ENCODE data around the gene ADCY1.

Gene ADCY1

GRCh38 chr7:45682836-45683555 is 108.8 kb downstream of the ADCY1 start:
- no peak overlapping the region for H3K4me3 ChIP-seq (ENCODE audit: low read length)
- no peak for DNase-seq (ENCODE audit: low read depth)
- TF ChIP-seq CTCF (conservative IDR thresholded peaks at IDR 0.05; ENCODE audit: low read depth, low read length): no peak

DNA sequence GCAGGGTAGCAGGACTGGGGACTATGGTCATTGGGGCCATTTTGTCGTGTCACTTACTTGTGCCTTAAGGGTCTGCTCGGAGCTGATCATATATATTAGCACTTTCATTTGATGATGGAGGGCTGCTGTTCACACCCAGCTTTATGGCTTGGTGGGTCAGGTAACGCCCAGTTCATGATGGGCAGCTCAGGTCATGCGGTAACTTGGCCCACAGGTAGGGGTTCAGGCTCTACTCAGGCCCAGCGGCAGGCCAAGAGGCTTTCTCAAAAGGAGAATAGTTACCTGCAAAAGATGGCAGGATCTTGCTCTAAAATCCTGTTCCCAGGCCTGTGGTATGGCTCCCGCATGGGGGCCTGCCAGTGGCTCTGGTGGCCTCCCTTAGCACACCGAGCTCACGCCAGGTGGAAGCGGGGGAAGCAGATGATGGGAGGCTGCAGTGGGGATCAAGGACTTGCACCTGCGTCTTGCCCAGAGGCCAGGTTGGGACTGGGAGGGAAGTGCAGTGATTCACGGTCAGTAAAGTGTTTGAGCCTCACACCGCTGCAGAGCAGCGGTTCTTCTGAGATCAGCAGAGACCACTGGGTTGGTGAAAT is 109.5 kb downstream of the ADCY1 start:
- no peak overlapping the region for H3K4me3 ChIP-seq (ENCODE audit: low read length)
- DNase-seq (ENCODE audit: low read depth): no peak
- no peak for TF ChIP-seq CTCF (conservative IDR thresholded peaks at IDR 0.05; ENCODE audit: low read depth, low read length)

DNA sequence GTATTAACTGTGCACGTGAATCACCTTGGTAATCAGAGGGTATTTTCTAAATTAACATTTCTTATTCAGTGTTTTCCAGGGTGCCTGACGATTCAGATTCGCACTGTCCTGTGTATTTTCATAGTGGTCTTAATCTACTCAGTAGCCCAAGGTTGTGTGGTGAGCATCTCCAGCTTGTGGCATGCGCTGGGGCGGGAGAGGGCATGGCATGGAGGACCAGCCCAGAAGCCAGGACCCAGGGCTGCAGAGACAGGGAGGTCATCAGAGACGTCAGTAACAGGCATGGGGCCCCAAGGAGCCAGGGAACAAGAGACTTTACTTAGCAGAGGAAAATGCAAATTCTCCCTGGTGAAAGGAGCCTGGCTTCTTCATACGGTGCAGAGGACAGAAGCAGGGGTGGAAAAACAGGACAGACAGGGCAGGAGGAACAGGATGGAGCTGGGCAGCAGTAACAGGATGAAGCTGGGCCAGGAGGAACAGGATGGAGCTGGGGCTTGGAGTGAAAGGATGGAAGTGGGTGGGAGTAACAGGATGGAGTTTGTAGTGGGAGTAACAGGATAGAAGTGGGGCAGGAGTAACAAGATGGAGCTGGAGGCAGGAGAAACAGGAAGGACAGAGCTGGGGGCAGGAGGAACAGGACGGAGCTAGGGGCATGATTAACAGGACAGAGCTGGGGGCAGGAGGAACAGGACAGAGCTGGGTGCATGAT is 110.9 kb downstream of the ADCY1 start:
- no peak for DNase-seq (ENCODE audit: low read depth)

GRCh38 chr7:45685619-45686240 is 111.6 kb downstream of the ADCY1 start:
- no peak for TF ChIP-seq CTCF (conservative IDR thresholded peaks at IDR 0.05; ENCODE audit: low read depth, low read length)
- DNase-seq (ENCODE audit: low read depth): no peak
- H3K4me3 ChIP-seq (ENCODE audit: low read length): no peak overlapping the region

More for the DNA sequence above, 110.9 kb downstream of the ADCY1 start:
- no peak overlapping the region for H3K4me3 ChIP-seq (ENCODE audit: low read length)
- no peak for TF ChIP-seq CTCF (conservative IDR thresholded peaks at IDR 0.05; ENCODE audit: low read depth, low read length)

GRCh38 chr7:45686441-45687184 is 112.4 kb downstream of the ADCY1 start:
- no peak overlapping the region for H3K4me3 ChIP-seq (ENCODE audit: low read length)
- DNase-seq (ENCODE audit: low read depth): no peak
- TF ChIP-seq CTCF (conservative IDR thresholded peaks at IDR 0.05; ENCODE audit: low read depth, low read length): no peak

- no peak overlapping the region for H3K4me3 ChIP-seq (ENCODE audit: low read length)
- no peak for DNase-seq (ENCODE audit: low read depth)
- TF ChIP-seq CTCF (conservative IDR thresholded peaks at IDR 0.05; ENCODE audit: low read depth, low read length): no peak
These were observed 113.0 kb downstream of the ADCY1 start for GRCh38 chr7:45687185-45687560.
